ENCODE results near the gene SPEG.

The SPEG gene

DNA sequence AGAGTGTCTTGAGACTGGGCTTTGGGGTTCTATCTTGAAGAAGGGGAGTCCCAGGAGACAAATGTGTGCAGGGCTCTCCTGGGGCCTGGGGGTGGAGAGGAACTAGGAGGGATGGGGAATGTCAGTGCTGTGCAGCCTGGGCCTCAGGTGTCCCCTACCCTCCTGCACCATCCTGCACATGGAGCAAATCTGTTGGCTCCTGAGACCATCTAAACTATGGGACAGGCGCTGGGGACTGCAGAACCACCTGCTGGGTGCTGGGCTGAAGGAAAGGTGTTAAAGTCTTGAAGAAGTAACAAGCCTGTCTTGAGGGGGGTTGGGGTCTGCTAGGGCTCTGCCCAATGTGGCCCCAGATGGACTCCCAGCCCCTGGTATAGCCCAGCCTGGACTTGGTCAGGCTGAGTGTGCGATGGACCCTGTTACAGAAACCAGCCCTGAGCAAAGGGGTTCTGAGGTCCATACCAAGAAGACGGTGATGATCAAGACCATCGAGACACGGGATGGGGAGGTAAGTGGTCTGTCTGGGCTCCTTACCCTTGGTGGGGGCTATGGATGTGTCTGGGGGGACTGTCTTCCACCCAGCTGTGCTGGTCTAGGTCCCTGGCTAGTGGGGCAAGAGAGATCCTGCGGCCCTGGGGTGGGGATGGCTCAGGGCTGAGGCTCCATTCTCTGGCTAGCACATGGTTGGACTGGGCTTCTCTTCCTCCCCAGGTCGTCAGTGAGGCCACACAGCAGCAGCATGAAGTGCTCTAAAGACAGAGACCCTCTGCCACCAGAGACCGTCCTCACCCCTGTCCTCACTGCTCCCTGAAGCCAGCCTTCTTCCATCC, 9.2 kb upstream of the SPEG start:
- no peak for DNase-seq (ENCODE audit: low read depth)

DNA sequence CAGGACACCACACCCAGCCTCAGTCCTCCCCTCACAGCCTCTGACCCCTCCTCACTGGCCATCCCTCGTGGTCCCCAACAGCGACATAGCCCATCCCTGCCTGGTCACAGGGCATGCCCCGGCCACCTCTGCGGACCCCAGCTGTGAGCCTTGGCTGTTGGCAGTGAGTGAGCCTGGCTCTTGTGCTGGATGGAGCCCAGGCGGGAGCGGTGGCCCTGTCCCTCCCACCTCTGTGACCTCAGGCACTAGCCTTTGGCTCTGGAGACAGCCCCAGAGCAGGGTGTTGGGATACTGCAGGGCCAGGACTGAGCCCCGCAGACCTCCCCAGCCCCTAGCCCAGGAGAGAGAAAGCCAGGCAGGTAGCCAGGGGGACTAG, 8.6 kb upstream of the SPEG start:
- DNase-seq (ENCODE audit: low read depth): no peak

DNA sequence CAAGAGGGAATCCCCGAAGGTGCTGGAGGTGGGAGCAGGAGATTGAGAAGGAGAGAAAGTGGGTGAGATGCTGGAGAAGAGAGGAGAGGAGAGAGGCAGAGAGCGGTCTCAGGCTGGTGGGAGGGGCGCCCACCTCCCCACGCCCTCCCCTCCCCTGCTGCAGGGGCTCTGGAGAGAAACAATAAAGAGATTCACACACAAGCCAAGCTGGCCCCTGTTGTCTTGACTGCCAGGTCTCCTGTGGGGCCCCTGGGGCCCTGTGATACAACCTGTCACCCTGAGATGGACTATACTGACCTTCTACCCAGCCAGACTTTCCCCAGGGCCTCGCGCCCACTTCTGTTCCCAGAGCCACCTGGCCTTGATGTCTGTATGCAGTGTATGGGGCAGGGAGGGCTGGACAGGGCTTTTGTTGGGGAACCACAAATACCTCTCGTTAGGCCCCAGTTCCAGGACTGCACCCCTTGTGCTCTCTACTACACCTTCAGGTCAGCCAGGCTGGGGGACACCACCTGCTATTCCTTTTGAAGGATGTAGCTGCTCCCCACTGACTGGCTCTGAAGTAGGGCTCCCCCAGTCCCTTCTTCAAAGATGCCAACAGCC, 8.0 kb upstream of the SPEG start:
- no peak for DNase-seq (ENCODE audit: low read depth)

DNA sequence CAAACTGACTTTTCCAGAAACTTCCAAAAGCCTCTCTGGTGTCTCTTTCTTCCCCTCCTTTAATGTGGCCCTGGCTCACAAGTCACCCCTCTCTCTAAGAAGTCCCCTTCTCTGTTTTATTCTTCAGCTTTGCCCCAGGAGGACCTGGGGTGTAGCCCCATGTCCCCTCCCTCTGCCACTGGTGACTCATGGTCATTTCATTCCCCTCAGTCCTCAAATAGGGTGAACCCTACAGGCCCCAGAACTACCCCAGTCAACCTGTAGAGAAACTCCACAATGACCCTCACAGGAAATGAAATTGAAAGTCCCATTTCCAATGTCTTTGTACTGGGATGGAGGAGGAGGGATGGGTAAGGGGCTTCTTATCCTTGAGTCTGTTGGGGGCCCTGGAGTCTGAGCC, 6.2 kb upstream of the SPEG start:
- DNase-seq (ENCODE audit: low read depth): no peak

DNA sequence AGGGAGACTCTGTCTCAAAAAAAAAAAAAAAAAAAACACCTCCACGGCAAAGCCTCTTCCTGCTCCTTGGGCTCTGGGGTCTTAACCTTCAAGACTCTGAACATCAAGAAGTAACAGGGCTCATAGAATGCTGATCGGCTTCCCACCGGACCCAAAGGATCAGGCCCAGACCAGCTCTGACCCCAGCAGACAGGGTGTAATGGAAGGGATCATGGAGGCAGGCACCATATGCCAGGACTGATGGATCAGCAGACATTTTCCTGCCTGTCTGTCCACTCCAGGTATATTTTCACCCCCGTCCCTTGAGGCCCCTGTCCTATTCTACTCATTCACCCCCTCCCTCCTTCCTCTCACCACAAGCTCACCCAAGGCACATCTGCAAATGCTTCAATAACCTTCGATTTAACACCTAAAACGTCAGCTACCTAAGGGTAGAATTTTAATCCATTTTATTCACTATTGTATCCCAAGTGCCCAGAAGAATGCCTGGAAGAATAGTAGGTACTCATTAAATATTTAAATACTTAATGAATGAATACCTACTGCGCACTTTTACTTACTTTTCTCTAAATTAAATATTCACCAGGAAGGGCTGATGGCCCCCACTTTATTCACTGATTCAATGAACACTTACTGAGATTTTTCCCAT, 4.6 kb upstream of the SPEG start:
- no peak for DNase-seq (ENCODE audit: low read depth)

DNA sequence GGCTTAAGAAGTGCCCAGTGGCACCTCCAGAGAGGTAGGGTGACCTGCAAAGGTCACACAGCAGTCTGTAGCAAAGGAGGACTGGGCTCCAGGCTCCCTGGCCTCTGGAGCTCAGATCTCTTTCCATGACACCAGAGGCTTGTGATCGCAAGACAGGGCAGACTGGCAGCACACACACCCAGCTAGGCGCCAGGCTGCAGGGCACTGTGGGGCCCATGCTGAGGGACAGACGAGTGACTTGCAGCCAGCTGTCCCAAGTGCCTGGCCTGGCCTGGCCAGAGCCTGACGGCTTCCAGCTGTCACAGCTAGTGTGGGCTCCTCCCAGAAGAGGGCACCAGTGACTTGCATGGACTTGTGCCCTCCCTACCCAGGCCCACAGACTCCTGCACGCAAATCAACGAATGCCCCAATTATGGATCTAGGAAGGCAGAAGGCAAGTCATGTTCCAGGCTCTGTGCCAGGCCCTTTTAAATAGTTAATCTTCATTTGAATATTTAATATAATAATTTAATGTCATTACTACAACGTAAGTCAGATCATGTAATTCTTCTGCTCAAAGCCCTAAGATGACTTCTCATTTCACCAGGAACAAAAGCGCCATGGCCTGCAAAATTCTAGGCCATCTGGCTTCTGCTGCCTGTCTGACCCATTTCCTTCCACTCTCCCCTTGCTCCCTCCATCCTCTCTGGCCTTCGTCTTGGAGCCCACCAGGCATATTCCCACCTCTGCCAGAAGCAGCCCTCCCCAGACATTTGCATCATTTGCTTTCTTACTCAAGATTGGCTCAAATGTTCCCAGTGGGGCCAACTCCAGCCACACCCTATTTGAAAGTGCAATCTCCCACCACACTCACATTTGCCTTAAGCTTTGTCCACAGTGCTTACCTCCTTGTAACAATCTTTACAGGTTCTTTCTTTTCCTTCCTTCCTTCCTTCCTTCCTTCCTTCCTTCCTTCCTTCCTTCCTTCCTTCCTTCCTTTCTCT, 3.7 kb upstream of the SPEG start:
- no peak for DNase-seq (ENCODE audit: low read depth)

DNA sequence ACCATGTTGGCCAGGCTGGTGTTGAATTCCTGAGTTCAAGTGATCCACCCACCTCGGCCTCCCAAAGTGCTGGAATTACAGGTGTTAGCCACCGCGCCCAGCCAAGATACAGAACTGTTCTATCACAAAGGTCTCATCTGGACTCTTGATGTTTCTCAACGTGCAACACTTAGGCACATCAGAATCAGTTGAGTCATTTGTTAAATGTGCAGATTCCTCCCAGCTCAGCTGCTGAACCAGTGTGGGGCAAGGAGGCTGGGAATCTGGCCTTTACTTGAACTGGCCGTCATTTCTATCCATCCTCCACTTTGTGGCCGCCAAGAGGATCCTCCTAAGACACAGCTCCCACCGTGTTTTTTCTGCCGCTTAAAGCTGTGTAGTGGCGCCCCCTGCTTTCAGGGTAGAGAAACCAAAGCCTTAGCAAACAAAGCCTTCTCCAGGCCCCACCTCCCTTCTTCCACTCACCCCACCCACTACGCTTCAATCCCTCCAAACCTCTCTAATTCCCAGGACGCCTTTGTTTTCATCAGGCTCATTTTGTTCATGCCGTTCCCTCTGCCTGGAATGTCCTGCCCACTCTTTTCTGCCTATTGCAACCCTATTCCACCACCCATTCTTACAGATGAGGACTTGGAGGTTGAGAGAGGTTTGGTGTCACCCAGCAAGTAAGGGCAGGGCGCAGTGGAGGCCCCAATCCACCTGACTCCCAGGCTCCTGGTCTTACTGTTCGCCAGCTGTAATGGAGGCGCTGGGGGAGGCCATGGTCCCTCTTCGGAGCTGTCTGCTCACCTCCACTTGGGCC, 776 bp upstream of the SPEG start:
- no peak for DNase-seq (ENCODE audit: low read depth)

DNA sequence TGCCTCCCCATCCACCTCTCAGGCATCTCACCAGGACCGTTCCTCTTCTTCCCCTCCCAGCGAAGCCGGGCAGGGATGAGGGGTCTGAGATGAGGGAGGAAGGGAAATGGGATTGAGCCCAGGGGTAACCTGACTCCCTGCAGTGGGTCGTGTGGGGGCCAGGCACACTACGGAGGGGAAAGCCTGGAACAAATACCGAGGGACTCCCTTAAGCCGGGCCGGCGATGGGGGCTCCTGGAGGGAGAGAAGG, 250 bp upstream of the SPEG start:
- no peak for DNase-seq (ENCODE audit: low read depth)

DNA sequence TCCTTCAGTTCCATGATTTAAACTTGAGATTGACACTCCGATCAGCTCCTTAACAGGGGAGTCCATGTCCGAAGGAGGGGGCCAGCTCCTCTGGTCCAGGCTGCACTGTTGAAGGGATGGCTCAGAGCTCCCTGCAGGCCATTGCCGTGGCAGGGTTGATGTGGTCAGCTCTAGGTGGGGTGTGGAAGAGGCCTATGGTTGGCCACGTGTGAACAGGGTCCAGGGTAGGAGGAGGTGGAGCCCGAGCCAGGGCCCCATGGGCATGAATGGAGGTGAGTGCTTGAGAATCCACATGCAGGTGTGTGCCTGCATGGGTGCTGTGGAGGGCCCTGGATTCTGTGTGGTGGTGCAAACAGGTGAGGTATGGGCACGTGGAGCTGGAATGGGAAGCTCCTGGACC, 1.1 kb downstream of the SPEG start:
- no peak for DNase-seq (ENCODE audit: low read depth)

DNA sequence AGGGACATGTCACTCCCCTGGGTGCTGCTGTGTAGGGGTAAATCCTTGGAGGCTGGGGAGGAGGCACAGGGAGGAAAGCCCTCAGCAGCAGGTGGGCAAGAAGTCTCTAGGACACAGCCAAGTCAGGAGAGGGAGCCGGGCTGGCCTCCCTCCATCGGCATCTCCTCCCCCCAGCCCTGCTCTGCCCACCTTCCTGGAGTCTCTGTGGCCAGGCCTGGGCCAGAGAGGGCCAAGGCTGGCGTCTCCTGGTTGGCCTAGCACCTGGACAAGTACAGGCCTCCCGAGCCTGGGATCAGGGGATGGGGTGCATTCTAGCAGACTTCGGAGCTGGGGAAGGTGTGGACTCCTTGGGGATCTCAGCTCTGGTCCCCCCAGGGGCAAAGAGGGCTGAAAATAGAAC, 1.8 kb downstream of the SPEG start:
- DNase-seq (ENCODE audit: low read depth): no peak

DNA sequence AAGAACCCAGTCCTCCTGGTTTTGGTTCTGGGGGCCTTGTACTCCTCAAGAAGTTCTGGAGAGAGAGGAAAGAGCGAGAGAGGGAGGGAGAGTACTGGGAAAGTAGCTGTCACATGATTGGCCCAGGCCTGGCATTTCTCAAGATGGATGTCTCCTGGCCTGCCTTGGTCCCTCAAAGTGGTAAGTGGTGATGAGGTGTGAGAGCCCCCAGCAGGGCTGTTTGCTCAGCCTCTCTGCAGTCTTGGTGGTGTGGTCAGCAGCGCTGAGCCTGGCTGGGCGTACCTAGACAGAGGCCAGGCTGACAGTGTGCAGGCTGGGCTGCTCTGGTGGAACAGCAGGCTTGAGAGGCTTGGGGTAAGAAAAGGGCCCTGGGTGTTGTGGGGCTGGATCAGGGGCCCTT, 2.5 kb downstream of the SPEG start:
- DNase-seq (ENCODE audit: low read depth): no peak

DNA sequence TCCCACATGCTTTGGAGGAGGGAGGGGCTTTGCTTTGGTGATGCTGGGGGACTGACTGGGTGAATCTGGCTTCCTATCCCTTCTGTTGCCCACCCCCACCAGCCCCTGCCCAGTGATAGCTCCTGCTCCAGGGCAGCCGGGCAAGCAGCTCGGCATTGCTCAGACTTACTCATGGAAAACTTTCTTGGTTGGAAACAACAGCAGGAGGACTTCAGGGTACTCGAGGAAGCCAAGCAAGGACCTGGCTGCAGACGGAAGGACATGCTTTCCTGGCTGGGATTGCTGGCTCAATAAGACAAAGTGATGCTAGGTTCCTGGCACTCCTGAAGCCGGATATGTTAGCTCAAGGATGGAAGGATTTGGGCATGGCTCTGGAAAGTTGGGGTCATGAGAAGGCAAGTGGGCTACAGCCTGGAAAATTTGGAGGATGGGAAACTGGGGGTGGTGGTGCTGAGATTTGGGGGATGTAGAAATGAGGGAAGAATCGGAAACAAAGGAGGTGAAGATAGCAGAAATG, 3.1 kb downstream of the SPEG start:
- DNase-seq (ENCODE audit: low read depth): no peak

DNA sequence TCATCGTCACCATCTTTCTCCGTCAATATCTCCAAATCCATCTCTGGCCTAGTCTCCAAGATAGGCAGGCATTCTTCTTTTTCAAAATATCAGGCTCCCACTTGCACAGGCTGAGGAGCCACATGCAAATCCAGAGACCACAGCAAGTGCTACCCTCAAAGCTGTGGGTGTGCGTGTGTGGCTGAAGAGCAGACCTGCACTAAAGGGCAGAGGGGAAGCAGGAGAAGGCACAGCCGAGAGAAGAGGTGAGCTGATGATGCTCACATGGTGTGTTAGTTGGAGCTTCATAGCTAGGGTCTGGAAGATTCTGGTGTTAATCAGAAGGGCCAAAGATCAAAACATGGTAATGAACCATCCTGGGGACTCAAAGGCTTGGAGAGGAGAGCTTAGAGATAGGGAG, 3.8 kb downstream of the SPEG start:
- DNase-seq (ENCODE audit: low read depth): no peak

DNA sequence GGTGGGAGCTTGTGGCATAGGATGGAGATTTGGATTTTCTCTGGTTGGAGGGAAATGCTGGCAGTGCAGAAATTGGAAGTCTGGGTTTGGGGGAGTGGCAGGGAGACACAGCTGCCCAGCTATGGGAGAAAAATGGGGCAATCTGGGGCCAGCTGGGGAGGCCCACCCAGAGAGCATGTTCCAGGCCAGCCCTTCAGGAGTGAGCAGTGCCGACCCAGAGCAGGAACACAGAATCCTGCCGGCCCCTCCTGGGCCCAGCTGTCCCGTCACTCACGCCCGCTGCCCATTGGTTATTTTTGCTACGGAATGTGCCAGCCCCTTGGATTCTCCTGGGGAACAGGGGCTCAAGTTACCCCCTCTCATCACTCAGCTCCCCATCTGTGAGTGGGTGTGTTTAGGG, 4.9 kb downstream of the SPEG start:
- no peak for DNase-seq (ENCODE audit: low read depth)

DNA sequence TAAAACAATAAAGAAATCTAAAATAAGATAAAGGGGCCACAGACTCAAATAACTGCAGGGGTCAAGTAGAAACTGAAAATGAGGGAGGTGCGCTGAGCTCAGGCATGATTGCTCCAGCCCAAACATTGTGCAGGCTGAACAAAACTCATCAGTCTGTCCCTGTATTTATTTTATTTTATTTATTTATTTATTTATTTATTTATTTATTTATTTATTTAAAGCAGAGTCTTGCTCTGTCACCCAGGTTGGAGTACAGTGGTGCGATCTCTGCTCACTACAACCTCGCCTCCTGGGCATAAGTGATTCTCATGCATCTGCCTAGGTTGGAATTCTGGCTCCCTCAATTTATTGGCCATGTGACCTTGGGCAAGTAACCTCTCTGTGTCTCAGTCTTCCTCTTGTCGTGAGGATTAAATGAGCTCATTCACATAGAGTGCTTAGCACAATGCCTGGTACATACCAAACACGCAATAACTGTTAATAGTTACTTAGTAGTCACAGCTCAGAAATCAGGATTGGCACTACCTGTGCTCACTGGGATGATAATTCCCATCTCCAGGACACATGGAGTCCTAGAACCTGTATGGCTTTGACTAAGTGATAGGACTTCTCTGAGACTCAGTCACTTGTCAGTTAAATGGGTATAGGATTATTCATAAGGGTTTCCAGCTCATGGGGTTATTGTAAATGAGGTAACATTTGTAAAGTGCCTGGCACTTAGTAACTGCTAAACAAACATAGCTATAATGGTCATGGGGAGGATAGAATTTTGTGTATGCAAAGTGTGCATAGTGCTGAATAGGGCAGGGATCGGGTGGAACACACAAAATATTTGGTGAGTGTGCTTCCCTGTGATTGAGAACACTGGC, 6.0 kb downstream of the SPEG start:
- DNase-seq (ENCODE audit: low read depth): no peak

DNA sequence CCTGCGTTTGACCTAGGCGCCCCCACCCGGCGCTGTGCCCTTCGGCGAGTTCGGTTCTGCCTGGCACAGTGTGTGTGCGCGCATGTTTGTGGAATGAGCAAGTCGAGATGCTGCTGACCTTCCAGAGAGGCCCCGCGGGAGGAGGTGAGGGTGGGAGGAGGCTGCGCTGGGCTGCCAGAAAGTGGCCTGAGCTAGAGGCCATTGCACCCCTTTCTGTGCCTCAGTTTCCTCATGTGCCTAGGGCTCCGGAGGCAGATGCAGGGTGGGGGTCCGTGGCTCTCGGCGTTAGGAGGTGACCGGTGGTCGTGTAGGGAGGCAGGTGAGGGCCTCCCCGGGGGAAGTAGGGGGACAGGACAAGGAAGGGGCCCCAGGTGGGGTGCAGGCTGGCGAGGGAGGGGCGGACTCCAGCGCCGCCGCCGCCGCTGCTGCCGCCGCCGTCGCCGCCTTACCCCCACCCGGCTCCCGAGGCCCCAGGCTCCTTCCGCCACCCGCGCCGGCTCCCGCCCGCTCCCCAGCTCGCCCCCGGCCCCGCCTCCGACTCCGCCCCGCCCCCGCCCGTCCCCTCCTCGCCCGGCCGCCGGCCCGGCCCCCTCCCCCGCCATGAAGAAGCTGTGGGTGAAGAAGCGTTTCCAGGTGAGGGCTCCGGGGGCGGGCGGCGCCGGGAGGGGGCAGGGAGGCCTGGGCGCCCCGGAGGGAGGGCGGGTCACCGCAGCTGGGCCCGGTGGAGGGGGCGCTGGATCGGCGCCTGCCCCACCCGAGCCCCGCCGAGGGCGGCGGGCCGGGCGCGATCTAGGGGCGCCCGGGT, 7.0 kb downstream of the SPEG start:
- peak; percentile 69 for DNase-seq (ENCODE audit: low read depth)

DNA sequence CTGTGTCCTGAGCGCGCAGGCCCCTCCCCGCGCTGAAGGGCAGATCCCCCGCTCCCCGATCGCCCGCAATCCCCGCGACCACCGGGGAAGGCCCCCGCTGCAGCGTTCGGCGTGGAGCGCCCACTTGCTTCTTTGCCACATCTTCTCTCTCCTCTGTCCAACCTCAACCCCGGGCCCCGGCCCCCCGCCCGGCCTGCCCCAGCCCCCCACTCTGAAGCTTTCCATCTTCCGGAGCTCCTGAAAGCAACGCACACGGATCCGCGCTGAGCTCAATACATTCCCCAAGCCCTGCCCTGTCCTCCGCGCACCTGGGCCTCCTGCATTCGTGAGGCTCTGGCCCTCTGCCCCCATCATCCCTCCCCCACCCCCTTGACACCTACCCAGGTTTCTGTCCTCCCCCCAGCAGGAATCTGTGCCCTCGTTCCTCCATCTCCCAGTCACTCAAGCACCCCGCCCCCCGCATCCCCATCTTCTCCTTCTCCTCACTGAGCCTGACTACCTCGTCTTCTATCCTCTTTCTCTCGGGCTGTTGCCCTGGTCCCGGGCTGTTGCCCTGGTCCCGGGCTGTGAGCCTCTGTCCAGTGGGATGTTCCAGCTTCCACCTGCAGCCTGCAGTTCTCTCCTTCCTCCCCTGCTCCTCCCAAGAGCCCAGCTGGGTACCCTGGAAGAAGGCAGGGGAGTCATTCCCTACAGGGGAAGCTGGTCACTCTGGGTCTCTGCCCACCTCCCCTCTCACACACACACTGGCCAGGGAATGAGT, 7.8 kb downstream of the SPEG start:
- no peak for DNase-seq (ENCODE audit: low read depth)

DNA sequence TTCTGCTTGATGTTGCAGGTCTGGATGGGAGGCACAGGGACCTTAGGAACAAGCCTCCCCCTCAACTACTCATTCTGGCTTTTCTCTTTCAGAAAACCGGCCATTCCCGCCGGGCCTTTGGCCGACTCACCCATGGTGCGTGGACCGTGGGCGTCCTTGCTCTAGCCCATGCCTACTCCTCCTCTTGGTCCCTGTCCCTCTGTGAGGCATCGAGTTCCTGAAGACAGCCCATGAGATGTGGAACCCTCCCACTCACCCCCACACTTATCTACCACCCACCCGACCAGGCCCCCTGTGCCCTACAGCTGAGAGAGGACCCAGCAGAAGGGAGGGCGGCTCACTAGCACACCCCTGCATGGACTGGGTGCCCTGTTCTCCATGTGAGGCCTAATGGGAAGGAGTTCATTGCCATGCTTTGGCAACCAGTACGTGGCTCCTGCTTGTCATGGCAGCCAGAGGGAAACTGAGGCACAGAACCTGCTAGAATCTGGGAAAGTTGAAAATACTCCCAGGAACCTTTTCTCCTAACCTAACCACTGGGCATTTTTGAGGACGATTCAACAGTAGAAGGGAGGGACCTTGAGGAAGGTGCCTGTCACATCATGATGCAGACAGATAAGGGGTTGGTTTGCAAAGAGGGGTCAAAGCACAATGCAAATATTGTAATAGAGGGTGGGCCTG, 8.5 kb downstream of the SPEG start:
- DNase-seq (ENCODE audit: low read depth): no peak

DNA sequence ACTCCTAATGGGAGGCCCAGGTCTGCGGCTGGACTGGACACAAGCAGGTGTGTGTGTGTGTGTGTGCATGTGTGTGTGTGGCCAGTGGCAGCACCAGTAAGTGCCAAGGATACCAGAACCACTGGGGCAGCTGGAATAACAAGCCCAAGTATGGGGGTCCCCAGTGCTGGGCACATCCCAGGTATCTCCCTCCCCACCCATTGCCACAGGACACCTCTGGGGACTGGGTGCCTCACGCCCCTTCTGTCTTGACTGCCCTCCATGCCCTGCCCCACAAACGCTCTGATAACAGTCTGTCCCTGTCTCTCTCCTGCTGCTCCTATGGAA, 9.0 kb downstream of the SPEG start:
- DNase-seq (ENCODE audit: low read depth): no peak
